B cell (primary cell): Measurements from ENCODE around the gene TNFRSF19.

Experiments used
- EZH2 ChIP-seq: IDR thresholded peaks from 2 replicates; pipeline ENCODE4 v1.6.1; 2012; ENCODE audit warnings: borderline replicate concordance, low read depth, mild to moderate bottlenecking, moderate library complexity, low read length; ENCODE audit not compliant: insufficient read depth, poor library complexity, severe bottlenecking
- TF ChIP-seq, protein P1 (sequence below): fragments of 200-600 bp; IDR thresholded peaks from one replicate; pipeline ENCODE4 v1.8.0; 2022; ENCODE audit warnings: antibody characterized with exemption, mild to moderate bottlenecking

GRCh38 chr13:23572836-23573235, 2.6 kb downstream of the TNFRSF19 start:
- TF ChIP-seq, protein P1, sequence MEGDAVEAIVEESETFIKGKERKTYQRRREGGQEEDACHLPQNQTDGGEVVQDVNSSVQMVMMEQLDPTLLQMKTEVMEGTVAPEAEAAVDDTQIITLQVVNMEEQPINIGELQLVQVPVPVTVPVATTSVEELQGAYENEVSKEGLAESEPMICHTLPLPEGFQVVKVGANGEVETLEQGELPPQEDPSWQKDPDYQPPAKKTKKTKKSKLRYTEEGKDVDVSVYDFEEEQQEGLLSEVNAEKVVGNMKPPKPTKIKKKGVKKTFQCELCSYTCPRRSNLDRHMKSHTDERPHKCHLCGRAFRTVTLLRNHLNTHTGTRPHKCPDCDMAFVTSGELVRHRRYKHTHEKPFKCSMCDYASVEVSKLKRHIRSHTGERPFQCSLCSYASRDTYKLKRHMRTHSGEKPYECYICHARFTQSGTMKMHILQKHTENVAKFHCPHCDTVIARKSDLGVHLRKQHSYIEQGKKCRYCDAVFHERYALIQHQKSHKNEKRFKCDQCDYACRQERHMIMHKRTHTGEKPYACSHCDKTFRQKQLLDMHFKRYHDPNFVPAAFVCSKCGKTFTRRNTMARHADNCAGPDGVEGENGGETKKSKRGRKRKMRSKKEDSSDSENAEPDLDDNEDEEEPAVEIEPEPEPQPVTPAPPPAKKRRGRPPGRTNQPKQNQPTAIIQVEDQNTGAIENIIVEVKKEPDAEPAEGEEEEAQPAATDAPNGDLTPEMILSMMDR, result no peak
- no peak for TF ChIP-seq EZH2
